CD14-positive monocyte (primary cell): Measurements from ENCODE around the gene CA14. TPM values are rescaled to one million over a fixed set of nuclear protein-coding genes. Genes with fewer than 3 reads are reported as not detected.

Experiments
- DNase-seq, 3 donors: peaks; one replicate each; pipeline ENCODE4 v3.0.0-alpha.2; 2011 to 2022
- H2AFZ ChIP-seq: 2 replicates; pipeline ENCODE4 v1.6.0; 2012; ENCODE audit warnings: mild to moderate bottlenecking, low read depth, low read length, inconsistent platforms; ENCODE audit not compliant: insufficient read depth, poor library complexity, severe bottlenecking
- H3K27ac ChIP-seq, 2 donors: 1 replicate in 1 of 2; 2 replicates in 1 of 2; pipeline ENCODE4 v1.5.1; 2012 to 2013; ENCODE audit warnings: low read length in 2 of 2, control low read depth in 1 of 2, inconsistent platforms in 1 of 2, low read depth in 1 of 2, mild to moderate bottlenecking in 1 of 2
- H3K27me3 ChIP-seq, 2 donors: one replicate each; pipeline versions ENCODE4 v1.6.0 to v1.6.1; 2011 to 2013; ENCODE audit warnings: low read length in 2 of 2; ENCODE audit not compliant: control insufficient read depth in 2 of 2, insufficient read depth in 2 of 2
- H3K36me3 ChIP-seq, 2 donors: replicated peaks in 1 of 2; 1 replicate in 1 of 2; 2 replicates in 1 of 2; pipeline versions ENCODE4 v1.5.1 to v1.6.1; 2012 to 2013; ENCODE audit warnings: low read length in 2 of 2, control low read depth in 1 of 2, inconsistent platforms in 1 of 2, mild to moderate bottlenecking in 1 of 2; ENCODE audit not compliant: insufficient read depth in 2 of 2, control insufficient read depth in 1 of 2
- H3K4me1 ChIP-seq, 2 donors: 1 replicate in 1 of 2; 2 replicates in 1 of 2; pipeline versions ENCODE4 v1.5.1 to v1.6.1; 2012 to 2013; ENCODE audit warnings: low read length in 2 of 2, control low read depth in 1 of 2, inconsistent platforms in 1 of 2, mild to moderate bottlenecking in 1 of 2, moderate library complexity in 1 of 2; ENCODE audit not compliant: insufficient read depth in 2 of 2, control insufficient read depth in 1 of 2
- H3K4me2 ChIP-seq: replicated peaks from 2 replicates; pipeline ENCODE3; 2012; ENCODE audit warnings: low read length, moderate library complexity, mild to moderate bottlenecking; ENCODE audit not compliant: poor library complexity, severe bottlenecking; ENCODE audit errors: extremely low read depth
- H3K4me3 ChIP-seq, 3 experiments: fragments of 200-600 bp in 1 of 3; sonication (generic) in 1 of 3; replicated peaks in 1 of 3; 1 replicate in 2 of 3; 2 replicates in 1 of 3; pipeline ENCODE4 v1.5.1; 2011 to 2013; ENCODE audit warnings: low read length in 3 of 3, mild to moderate bottlenecking in 3 of 3, control low read depth in 2 of 3, low read depth in 2 of 3, inconsistent platforms in 1 of 3, moderate library complexity in 1 of 3
- H3K79me2 ChIP-seq: 2 replicates; pipeline ENCODE4 v1.6.0; 2012; ENCODE audit warnings: mild to moderate bottlenecking, control low read depth, inconsistent platforms, low read length, moderate library complexity; ENCODE audit not compliant: insufficient read depth
- H3K9ac ChIP-seq: 2 replicates; pipeline ENCODE4 v1.6.0; 2017; ENCODE audit warnings: low read length, mild to moderate bottlenecking; ENCODE audit not compliant: insufficient read depth, poor library complexity, severe bottlenecking
- H3K9me3 ChIP-seq, 2 donors: replicated peaks in 1 of 2; 1 replicate in 1 of 2; 2 replicates in 1 of 2; pipeline versions ENCODE4 v1.5.1 to v1.6.1; 2012 to 2013; ENCODE audit warnings: low read length in 2 of 2, control low read depth in 1 of 2; ENCODE audit not compliant: control insufficient read depth in 1 of 2, insufficient read depth in 1 of 2
- H4K20me1 ChIP-seq: 2 replicates; pipeline ENCODE4 v1.6.0; 2012; ENCODE audit warnings: mild to moderate bottlenecking, low read length, control low read depth, moderate library complexity; ENCODE audit not compliant: insufficient read depth
- H3K27ac Mint-ChIP-seq, 7 donors: one replicate each; pipeline ENCODE4 v1.8.0; 2020; ENCODE audit warnings: mild to moderate bottlenecking in 7 of 7, mixed read lengths in 7 of 7, moderate library complexity in 6 of 7, inconsistent platforms in 2 of 7
- H3K27me3 Mint-ChIP-seq, 3 donors: one replicate each; pipeline ENCODE4 v1.8.0; 2021 to 2022; ENCODE audit warnings: low read depth in 3 of 3, mild to moderate bottlenecking in 3 of 3, mixed read lengths in 3 of 3, moderate library complexity in 3 of 3, inconsistent platforms in 1 of 3
- H3K36me3 Mint-ChIP-seq, 2 donors: one replicate each; pipeline ENCODE4 v1.8.0; 2020; ENCODE audit warnings: mixed read lengths in 2 of 2, inconsistent platforms in 1 of 2, mild to moderate bottlenecking in 1 of 2
- H3K4me1 Mint-ChIP-seq: one replicate; pipeline ENCODE4 v1.8.0; 2020; ENCODE audit warnings: mild to moderate bottlenecking, mixed read lengths
- H3K4me3 Mint-ChIP-seq, 2 donors: one replicate each; pipeline ENCODE4 v1.8.0; 2020; ENCODE audit warnings: mild to moderate bottlenecking in 2 of 2, mixed read lengths in 2 of 2, moderate library complexity in 1 of 2
- H3K9me3 Mint-ChIP-seq, 7 donors: one replicate each; pipeline ENCODE4 v1.8.0; 2020 to 2022; ENCODE audit warnings: mixed read lengths in 7 of 7, mild to moderate bottlenecking in 6 of 7, moderate library complexity in 6 of 7, inconsistent platforms in 2 of 7
- WGBS: methylation state at CpG from one replicate; pipeline ENCODE4 v1.1.5; 2013; ENCODE audit warnings: missing lambda C conversion rate; ENCODE audit not compliant: insufficient coverage; 5-methylcytosine and 5-hydroxymethylcytosine counted together
- intact Hi-C, 2 donors: fragments of 100-400 bp; cut with micrococcal nuclease; formaldehyde crosslinking; loops; one replicate each; pipeline versions ENCODE4 v1.15.0 to v1.15.1; 2023
- polyA plus RNA-seq, 3 donors: library from polyadenylated mRNA; depleted of rRNA in 1 of 3; unstranded in 2 of 3; stranded (reverse) in 1 of 3; fragments of 300-500 nt in 2 of 3; fragments of >200 nt in 1 of 3; fragmentation: Illumina TruSeq in 2 of 3; gene quantifications; 1 replicate in 2 of 3; 2 replicates in 1 of 3; pipeline ENCODE4 v1.2.3, GENCODE V29; 2012 to 2021
- TF ChIP-seq, protein P1 (sequence below): fragments of 200-600 bp; IDR thresholded peaks from one replicate; pipeline ENCODE4 v1.8.0; 2022; ENCODE audit warnings: antibody characterized with exemption, mild to moderate bottlenecking

The CA14 gene
- polyA plus RNA-seq, 3 donors = not detected

DNA sequence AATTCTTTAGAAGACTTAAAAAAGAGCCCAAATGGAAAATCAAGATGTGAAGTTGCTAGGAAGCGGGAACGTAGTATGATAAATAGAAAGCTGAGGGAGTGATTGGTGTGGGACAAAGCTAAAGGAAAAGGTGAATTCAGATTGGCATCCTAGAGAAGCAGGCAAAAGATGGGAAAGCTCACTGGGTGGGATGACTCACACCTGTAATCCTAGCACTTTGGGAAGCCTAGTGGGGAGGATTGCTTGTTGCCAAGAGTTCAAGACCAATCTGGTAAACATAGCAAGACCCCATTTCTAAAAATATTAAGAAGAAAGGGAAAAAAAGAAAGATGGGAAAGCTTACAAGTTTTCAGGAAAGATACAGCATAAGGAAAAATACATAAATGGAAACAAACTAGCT is 37.9 kb downstream of the CA14 start:
- no peak overlapping the region for H3K9ac ChIP-seq
- Mint-ChIP-seq H3K9me3 (no peaks in the 10 kb centered on the region), H3K27me3 (no peaks in the 10 kb centered on the region), H3K4me3 (no peak overlapping the region), H3K4me1 (peaks cover 17% of the 10 kb centered on the region), H3K36me3 (peaks cover 32 to 51% of the 10 kb centered on the region in 2 donors), H3K27ac (peak overlapping the region in 2 of 7 donors; percentile 1 to 9)
- peaks cover 14 to 15% of the 10 kb centered on the region in 2 donors for H3K4me1 ChIP-seq
- H3K36me3 ChIP-seq = peaks cover 12 to 53% of the 10 kb centered on the region in 2 donors
- TF ChIP-seq, protein P1, sequence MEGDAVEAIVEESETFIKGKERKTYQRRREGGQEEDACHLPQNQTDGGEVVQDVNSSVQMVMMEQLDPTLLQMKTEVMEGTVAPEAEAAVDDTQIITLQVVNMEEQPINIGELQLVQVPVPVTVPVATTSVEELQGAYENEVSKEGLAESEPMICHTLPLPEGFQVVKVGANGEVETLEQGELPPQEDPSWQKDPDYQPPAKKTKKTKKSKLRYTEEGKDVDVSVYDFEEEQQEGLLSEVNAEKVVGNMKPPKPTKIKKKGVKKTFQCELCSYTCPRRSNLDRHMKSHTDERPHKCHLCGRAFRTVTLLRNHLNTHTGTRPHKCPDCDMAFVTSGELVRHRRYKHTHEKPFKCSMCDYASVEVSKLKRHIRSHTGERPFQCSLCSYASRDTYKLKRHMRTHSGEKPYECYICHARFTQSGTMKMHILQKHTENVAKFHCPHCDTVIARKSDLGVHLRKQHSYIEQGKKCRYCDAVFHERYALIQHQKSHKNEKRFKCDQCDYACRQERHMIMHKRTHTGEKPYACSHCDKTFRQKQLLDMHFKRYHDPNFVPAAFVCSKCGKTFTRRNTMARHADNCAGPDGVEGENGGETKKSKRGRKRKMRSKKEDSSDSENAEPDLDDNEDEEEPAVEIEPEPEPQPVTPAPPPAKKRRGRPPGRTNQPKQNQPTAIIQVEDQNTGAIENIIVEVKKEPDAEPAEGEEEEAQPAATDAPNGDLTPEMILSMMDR = no peak
- H3K79me2 ChIP-seq = peaks cover 20% of the 10 kb centered on the region
- WGBS = no CpG with 5 or more reads among the region's 2 CpGs
- no peak overlapping the region for H3K4me3 ChIP-seq
- H3K9me3 ChIP-seq = no peaks in the 10 kb centered on the region
- no peak overlapping the region for H2AFZ ChIP-seq
- no peak overlapping the region for H3K27ac ChIP-seq
- no peak overlapping the region for H3K4me2 ChIP-seq
- H4K20me1 ChIP-seq = no peaks in the 10 kb centered on the region
- no peak for DNase-seq
- H3K27me3 ChIP-seq = no peaks in the 10 kb centered on the region
- intact Hi-C loops = no loop called here

DNA sequence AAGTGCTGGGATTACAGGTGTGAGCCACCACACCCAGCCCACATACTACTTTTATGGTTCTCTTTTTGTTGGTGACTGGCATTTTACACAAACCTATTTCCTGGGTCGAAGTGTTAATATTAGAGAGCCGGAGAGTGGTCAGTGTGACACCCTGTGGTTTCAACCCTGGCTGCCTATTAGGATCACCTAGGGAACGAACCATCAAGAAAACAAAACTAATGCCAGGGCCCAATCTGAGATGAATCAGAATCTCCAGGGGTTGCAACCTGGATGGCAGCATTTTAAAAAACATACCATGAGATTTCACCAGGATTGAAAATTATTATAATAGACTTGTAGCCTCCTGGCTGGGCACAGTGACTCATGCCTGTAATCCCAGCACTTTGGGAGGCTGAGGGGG is 42.1 kb downstream of the CA14 start:
- WGBS = 100% methylated on average over 3 of the region's 3 CpGs
- TF ChIP-seq, protein P1 = no peak

More for the DNA sequence above, 42.1 kb downstream of the CA14 start:
- Histone ChIP-seq H4K20me1 (no peaks in the 10 kb centered on the region), H3K27me3 (no peaks in the 10 kb centered on the region), H3K4me3 (no peak overlapping the region), H3K36me3 (peaks cover 34 to 88% of the 10 kb centered on the region in 2 donors), H2AFZ (no peak overlapping the region), H3K4me2 (no peak overlapping the region), H3K79me2 (peaks cover 12% of the 10 kb centered on the region), H3K4me1 (no peaks in the 10 kb centered on the region), H3K9ac (no peak overlapping the region), H3K27ac (no peak overlapping the region), H3K9me3 (no peaks in the 10 kb centered on the region)
- Mint-ChIP-seq H3K27ac (peak overlapping the region in 1 of 7 donors; percentile 21), H3K36me3 (peaks cover 50 to 83% of the 10 kb centered on the region in 2 donors), H3K4me3 (no peak overlapping the region), H3K27me3 (no peaks in the 10 kb centered on the region), H3K4me1 (peaks cover 2% of the 10 kb centered on the region), H3K9me3 (no peaks in the 10 kb centered on the region)
- intact Hi-C loops = loop anchor here in 1 of 2 donors (10.0 kb wide), 1 partner anchor 45 kb away; the partner anchor contains the start of gene CA14
- DNase-seq = no peak
